NK-92 (cell line): ENCODE measurements around the gene MAPRE2.
"Not testable (repeated sequence)": the region's sequence is repeated elsewhere in the genome, so short reads cannot be mapped to it uniquely, and the experiment has no call there.

Experiments used
- DNase-seq: peaks from one replicate; lab custom pipeline; 2025; ENCODE audit not compliant: unreplicated experiment; lab: John Stamatoyannopoulos, UW

MAPRE2 gene

DNA sequence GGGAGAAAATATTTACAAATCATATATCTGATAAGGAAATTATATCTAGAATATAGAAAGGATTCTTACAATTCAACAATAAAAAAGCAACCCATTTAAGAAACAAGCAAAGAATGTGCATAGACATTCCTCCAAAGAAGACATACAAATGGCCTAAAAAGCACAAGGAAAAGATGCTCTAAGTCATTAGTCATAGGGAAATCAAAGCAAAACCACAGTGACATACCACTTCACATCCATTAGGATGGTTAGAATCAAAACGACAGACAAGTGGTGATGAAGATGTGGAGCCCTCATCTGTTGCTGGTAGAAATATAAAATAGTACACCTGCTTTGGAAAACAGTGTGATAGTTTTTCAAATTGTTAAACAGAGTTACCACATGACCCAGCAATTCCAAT is 48.2 kb downstream of the MAPRE2 start:
- no peak for DNase-seq

DNA sequence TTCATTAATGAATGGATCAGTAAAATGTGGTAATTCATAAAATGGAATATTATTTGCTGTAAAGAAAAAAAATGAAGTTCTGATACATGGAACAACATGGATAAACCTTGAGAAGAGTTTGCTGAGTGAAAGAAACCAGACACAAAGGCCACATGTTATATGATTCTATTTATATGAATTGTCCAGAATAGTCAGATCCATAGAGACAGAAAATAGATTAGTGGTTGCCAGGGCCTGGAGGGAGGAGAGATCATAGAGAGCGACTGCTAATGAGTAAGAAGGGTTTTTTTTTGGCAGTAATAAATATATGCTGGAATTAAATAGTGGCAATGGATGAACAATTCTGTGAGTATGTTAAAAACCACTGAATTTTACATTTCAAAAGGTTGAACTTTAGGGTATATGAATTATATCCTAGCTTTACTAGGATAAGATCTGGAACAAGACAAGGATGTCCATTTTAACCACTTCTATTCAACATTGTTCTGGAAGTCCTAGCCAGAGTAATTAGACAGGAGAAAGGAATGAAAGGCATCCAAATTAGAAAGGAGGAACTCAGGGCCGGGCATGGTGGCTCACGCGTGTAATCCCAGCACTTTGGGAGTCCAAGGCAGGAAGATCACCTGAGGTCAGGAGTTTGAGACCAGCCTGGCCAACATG is 48.8 kb downstream of the MAPRE2 start:
- DNase-seq, result no peak

DNA sequence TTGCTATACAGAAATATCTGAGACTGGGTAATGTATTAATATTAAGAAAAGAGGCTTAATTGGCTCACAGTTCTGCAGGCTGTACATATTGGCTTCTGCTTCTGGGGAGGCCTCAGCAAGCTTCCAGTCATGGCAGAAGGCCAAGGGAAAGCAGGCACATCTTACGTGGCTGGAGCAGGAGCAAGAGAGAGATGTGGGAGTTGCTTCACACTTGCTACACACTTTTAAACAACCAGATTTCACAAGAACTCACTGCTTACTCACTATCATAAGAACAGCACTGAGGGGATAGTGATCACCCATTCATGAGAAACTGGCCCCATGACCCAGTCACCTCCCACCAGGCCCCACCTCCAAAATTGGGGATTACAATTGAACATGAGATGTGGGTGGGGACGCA is 50.6 kb downstream of the MAPRE2 start:
- DNase-seq, result no peak

- DNase-seq, result no peak
These were observed 54.9 kb downstream of the MAPRE2 start for GRCh38 chr18:35095983-35096676.

GRCh38 chr18:35096677-35097011 is 55.4 kb downstream of the MAPRE2 start:
- DNase-seq, result no peak

DNA sequence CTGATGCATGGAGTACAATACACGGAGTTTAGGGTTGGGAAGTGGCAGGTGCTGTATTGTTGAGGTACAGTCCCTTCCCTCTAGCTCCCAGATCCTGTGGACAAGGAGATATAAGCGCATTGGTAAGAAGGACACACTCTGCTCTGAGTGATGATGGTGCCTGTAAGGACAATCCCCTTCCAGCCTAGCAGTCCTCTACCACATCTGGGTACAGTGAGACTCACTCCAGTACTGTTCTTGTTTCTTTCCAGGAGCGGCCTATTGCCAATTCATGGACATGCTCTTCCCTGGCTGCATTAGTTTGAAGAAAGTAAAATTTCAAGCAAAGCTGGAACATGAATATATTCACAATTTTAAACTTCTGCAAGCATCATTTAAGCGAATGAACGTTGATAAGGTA is 56.0 kb downstream of the MAPRE2 start:
- no peak for DNase-seq

DNA sequence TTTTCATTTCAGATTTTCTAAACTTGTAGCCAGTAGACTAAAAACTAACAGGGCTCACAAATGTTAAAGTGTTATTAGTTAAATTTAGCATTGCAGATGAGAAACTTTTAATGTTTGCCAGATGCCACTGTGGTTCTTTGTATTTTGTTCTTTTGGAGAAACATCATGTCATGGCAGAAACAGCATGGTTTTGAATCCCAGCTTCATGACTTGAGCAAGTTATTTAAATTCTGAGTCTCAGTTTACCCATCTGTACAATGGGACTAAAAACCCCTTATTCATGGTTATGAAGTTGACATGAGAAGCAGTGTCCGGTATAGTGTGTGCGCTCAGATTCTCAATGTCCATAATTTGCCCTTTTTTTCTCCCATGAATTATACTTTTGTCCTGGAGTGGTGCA is 56.5 kb downstream of the MAPRE2 start:
- no peak for DNase-seq

GRCh38 chr18:35099911-35100310 is 58.7 kb downstream of the MAPRE2 start:
- no peak for DNase-seq

GRCh38 chr18:35104391-35105051 is 63.3 kb downstream of the MAPRE2 start:
- no peak for DNase-seq

GRCh38 chr18:35106013-35106844 is 65.0 kb downstream of the MAPRE2 start:
- no peak for DNase-seq

GRCh38 chr18:35106845-35107148 is 65.6 kb downstream of the MAPRE2 start:
- no peak for DNase-seq

DNA sequence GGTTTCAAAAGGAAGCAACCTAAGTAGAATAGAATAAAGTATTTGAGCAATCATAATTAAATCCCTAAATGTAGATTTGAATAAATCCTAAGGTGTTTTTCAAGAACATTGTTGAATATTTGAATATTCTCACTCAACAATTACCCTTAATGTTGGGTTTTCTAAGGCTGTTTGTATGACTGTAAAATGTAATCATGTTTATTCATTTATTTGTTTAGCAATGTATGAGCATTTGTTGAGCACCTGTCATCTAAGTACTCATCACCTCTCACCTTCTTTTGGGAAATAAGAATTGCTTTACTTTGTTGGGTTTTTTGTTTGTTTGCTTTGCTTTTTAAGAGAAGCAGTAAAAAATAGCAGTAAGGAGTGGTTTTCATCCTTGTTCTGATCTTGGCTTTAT is 66.0 kb downstream of the MAPRE2 start:
- DNase-seq, result no peak

GRCh38 chr18:35108088-35108487 is 66.9 kb downstream of the MAPRE2 start:
- not testable (repeated sequence) for DNase-seq

DNA sequence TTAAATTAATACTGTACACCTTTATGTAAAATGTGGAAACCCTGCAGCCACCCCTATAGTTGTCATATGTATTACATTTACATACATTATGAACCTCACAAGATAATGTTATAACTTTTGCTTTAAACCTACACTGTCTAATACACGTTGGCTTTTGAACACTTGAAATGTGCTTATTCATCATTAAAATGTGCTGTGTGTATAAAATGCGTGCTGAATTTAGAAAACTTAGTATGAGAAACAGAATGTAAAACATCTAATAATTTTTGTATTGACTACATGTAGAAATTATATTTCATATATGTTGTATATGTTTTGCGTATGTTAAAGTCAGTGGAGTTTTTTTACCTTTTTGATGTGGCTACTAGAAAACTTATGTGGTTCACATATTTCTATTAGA is 68.8 kb downstream of the MAPRE2 start:
- DNase-seq, result no peak

GRCh38 chr18:35110554-35111485 is 69.6 kb downstream of the MAPRE2 start:
- DNase-seq, result no peak

GRCh38 chr18:35112696-35113095 is 71.5 kb downstream of the MAPRE2 start:
- DNase-seq, result no peak

DNA sequence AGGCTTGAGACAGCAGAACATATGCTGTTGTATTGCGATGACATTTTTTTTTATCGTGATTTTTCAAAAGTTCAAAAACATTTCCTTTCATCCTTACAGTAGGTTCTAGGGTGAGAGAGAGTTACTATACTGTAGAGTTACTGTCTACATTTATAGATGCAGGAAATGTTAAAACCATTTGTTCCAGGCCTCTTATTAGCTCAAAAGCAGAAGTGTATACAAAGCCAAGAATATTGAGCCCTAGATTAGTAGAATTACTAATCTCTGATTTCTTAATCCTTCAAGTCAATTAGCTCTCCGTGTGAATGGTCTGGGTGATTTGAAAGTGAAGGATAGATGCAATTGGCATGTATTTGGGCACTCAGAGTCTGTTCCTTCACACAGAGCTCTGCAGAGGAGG is 73.1 kb downstream of the MAPRE2 start:
- DNase-seq, result no peak

DNA sequence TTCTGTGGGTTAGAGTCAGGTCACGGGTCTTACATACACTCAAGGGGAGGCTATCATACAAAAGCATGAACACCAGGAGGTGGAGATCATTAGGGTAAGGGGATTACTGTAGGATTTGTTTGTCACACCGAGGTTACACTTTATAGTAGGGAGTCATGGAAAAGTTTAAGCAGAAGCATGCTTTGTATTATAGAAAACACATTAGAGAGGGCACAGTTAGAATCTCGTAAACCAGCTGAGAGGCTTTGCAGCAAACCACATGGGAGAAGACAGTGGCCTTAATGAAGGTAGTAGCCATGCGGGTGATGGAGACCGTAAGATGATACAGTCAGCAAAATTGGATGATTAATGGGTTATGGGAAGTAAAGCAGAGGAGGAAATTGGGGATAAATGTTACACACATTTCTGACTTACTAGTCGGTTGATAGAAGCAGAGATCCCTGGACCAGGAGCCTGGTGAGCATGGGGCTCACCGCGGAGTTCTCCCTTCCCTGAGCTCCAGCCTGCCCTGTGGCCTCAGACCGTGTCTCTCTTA is 75.6 kb downstream of the MAPRE2 start:
- no peak for DNase-seq

DNA sequence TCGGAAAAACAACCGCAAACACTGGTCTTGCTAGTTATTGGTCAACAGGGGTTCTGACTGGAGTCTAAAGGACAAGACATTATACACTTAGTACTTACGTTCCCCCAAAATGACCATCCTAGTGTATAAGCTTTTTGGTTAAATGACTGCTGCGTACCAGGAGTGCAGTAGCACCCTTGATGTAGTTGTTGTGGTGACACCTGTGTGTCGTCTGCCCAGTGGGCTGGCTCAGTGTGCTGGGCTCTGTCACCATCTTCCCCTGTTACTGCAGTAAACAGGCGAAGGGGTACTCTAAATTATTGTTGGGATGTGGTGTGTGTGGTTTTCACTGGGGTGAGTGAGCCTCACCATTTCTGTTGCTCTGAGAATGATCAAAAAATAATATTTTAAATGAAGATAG is 76.2 kb downstream of the MAPRE2 start:
- DNase-seq, result no peak

DNA sequence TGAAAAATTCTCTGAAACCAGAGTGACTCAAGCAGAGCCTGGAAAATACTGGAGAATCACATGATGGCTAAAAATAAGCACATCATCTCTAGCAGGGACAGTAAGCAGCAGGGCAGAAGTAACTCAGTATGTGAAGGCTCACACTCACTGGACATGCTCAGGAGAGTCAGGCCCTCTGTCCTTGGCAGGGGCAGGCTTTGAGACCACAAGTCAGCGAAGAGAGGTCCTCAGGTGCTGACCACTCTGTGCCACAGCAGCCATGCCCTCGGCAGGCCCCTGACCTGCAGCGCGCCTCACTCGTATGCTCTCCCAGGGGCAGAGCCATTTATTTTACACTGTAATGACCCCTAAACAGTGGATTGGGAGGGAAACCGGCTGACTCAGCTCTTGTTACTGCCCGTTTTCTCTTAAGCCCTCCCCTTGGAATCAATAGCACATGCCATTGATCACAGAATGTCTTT is 76.8 kb downstream of the MAPRE2 start:
- no peak for DNase-seq
